Measurements from ENCODE around the gene PITPNC1. TPM values are rescaled to one million over a fixed set of nuclear protein-coding genes. Genes with fewer than 3 reads are reported as not detected.
A peak's percentile ranks its signal among the peaks of the same experiment; 100 is the strongest.
"Not testable (repeated sequence)": the region's sequence is repeated elsewhere in the genome, so short reads cannot be mapped to it uniquely, and the experiment has no call there.

PITPNC1 gene
- total RNA-seq (10 to 100 TPM in 1 of 4 donors, 1 to 10 TPM in 3; 3.6 to 14.7 (median 7.8) TPM), polyA plus RNA-seq (10 to 100 TPM in 1 of 3 donors, 1 to 10 TPM in 2; 3.0 to 15.7 (median 5.3) TPM)

GRCh38 chr17:67376737-67377487, at the start of gene PITPNC1:
TSS of gene PITPNC1 (plus strand) at chr17:67377281.
- peaks cover 0 to 26% (median 19%) of the 10 kb centered on the region in 4 donors for H3K4me1 ChIP-seq
- H3K4me3 ChIP-seq, result peak within 1 kb of the TSS; percentile 58 to 85 (median 78)
- H3K27ac ChIP-seq, result peak within 1 kb of the TSS; percentile 91 to 96 (median 93)
- 0% methylated on average over 56 of the region's 56 CpGs for WGBS, 2 donors
- no peaks in the 10 kb centered on the region for H3K36me3 ChIP-seq
- no peaks in the 10 kb centered on the region for H3K9me3 ChIP-seq
- intact Hi-C loops (cut with DNase I), result loop anchor here (5.0 kb wide), 2 partner anchors 115 to 255 kb away; no protein-coding TSS in a partner anchor
- H3K27me3 ChIP-seq, result no peaks in the 10 kb centered on the region
- peak; percentile 91 for DNase-seq
- TF ChIP-seq CTCF (IDR thresholded peaks at IDR 0.05) (no peak), EP300 (IDR thresholded peaks at IDR 0.05) (no peak), POLR2AphosphoS5 (IDR thresholded peaks at IDR 0.05) (peak; percentile 68 to 83 (median 75)), POLR2A (IDR thresholded peaks at IDR 0.05) (peak; percentile 28 to 44)

- no peaks in the 10 kb centered on the region for H3K4me1 ChIP-seq
- no peaks in the 10 kb centered on the region for H3K27me3 ChIP-seq
- no peaks in the 10 kb centered on the region for H3K9me3 ChIP-seq
- H3K4me3 ChIP-seq, result no peak overlapping the region
- DNase-seq, result no peak
- H3K27ac ChIP-seq, result no peak overlapping the region
- 92 to 93% methylated on average over 3 of the region's 3 CpGs for WGBS, 2 donors
- no peaks in the 10 kb centered on the region for H3K36me3 ChIP-seq
- TF ChIP-seq EP300 (IDR thresholded peaks at IDR 0.05), result no peak
- no peak for TF ChIP-seq CTCF (IDR thresholded peaks at IDR 0.05)
- no peak for TF ChIP-seq POLR2AphosphoS5 (IDR thresholded peaks at IDR 0.05)
- TF ChIP-seq POLR2A (IDR thresholded peaks at IDR 0.05), result no peak
- intact Hi-C loops (cut with DNase I), result no loop called here
These were observed 49.1 kb upstream of the PITPNC1 start for GRCh38 chr17:67328026-67328425.

GRCh38 chr17:67331381-67332161, 45.5 kb upstream of the PITPNC1 start:
- intact Hi-C loops (cut with DNase I); DNase-seq; H3K9me3 ChIP-seq; H3K27ac ChIP-seq; H3K4me1 ChIP-seq; H3K27me3 ChIP-seq; H3K4me3 ChIP-seq; H3K36me3 ChIP-seq: not testable (repeated sequence)
- WGBS, 2 donors, result 95 to 96% methylated on average over 8 of the region's 8 CpGs

- H3K9me3 ChIP-seq; H3K27me3 ChIP-seq; DNase-seq; H3K4me1 ChIP-seq; H3K4me3 ChIP-seq; H3K27ac ChIP-seq; H3K36me3 ChIP-seq; intact Hi-C loops (cut with DNase I): not testable (repeated sequence)
- 84 to 88% methylated on average over 1 of the region's 1 CpG for WGBS, 2 donors
These were observed 44.9 kb upstream of the PITPNC1 start for GRCh38 chr17:67332162-67332508.

GRCh38 chr17:67335245-67335835, 41.7 kb upstream of the PITPNC1 start:
- WGBS, 2 donors, result 95 to 96% methylated on average over 5 of the region's 5 CpGs

More at GRCh38 chr17:67335245-67335835, 41.7 kb upstream of the PITPNC1 start:
- H3K27me3 ChIP-seq, result no peaks in the 10 kb centered on the region
- H3K4me1 ChIP-seq, result no peaks in the 10 kb centered on the region
- TF ChIP-seq EP300 (IDR thresholded peaks at IDR 0.05) (no peak), POLR2A (IDR thresholded peaks at IDR 0.05) (no peak), POLR2AphosphoS5 (IDR thresholded peaks at IDR 0.05) (no peak), CTCF (IDR thresholded peaks at IDR 0.05) (no peak)
- no peak overlapping the region for H3K27ac ChIP-seq
- intact Hi-C loops (cut with DNase I), result no loop called here
- peaks cover 0 to 23% (median 0%) of the 10 kb centered on the region in 4 donors for H3K36me3 ChIP-seq
- no peak overlapping the region for H3K4me3 ChIP-seq
- no peaks in the 10 kb centered on the region for H3K9me3 ChIP-seq
- no peak for DNase-seq
